Stimulated activated CD4-positive, alpha-beta T cell treated with anti-CD3 and anti-CD28 coated beads, Interleukin-1b, Interleukin-23, amount 100 ng/mL, for 48 hours (primary cell): Measurements from ENCODE around the gene EHBP1.

Experiments
- DNase-seq: peaks from one replicate; pipeline ENCODE4 v3.0.0-alpha.2; 2020

The EHBP1 gene

GRCh38 chr2:62826141-62826540 lies 120.6 kb downstream of the EHBP1 start:
- no peak for DNase-seq

DNA sequence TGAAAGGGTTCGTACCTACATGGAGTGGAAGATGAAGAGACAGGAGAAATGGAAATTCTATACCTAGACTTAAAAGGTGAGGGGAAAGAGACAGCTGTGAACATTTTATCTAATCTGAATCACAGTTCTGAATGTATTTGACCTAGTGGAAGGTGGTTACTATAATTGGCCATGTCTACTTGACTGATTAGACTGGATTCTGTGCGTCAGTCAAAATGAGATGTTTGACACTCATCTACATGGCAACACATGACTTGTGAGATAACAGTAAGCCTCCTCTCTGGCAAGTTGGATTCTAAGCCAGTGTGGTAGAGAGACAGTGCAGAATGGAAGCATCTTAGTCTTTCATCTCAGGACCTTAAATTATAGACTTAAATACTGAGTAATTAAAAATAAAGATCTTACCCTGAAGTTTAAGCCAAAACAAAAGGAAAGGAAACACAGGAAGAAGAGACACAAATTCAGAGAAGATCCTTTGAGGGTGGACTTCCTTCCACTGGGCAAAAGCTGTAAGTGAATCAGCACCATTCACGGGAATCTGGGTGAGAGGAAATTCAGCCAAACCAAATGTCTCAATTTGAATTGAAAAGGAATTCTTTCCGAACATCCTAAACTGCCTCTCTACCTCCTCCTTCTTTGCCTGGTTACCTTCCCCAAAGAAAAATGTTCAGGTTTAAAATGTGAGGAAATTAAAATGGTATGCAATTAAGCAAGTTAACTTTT lies 121.6 kb downstream of the EHBP1 start:
- DNase-seq, result no peak

DNA sequence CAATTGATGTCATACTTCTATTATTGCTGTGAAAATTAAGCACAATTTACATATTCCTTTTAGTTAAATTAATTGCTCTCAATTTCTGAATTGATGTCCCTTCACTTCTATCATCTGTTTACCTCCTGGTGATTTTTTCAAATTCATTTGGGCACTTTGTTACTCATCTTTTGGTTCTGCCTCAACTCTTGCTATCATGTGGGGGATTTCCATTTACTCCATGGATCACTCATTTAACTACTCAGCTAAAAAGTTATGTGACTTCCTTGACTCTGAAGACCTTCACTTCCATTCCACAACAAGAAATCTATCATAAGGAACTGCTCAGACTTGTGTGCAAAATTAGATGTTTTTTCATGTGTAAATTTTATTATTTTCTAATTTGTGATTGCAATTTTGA lies 126.2 kb downstream of the EHBP1 start:
- DNase-seq, result no peak

DNA sequence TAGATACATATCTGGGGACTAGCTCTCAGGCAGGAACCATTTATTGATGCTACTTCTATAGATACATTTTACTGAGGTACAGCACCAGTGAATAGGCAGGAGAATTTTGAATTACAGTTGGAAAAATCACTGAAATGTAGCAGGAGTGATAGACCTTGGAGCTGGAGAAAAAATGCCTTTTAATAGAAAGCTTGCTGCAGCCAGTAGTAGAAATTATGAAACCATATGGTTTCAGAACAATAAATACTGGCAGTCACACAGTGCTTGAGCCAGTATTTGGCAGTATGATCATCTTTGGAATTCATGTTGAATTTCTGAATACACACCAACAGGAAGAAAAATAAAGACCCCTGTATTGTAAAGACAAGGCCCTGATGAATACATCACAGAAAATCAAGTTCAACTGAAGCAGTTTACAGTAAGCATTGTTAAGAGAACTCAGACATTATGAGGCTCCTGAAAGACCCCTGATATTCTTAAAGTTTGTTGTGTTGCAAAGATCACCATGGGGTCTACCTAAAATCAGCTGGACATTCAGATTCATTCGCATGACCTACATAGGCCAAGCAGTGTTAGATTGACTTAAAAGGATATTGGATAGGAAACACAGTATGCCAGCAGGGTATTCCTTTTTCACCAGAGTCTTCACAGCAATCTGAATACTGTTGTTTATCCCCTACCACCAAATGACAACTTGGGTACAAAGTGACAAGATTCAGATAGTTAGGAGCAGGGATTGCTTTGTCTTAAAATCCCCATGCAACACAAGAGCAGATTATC lies 139.0 kb downstream of the EHBP1 start:
- DNase-seq, result no peak

DNA sequence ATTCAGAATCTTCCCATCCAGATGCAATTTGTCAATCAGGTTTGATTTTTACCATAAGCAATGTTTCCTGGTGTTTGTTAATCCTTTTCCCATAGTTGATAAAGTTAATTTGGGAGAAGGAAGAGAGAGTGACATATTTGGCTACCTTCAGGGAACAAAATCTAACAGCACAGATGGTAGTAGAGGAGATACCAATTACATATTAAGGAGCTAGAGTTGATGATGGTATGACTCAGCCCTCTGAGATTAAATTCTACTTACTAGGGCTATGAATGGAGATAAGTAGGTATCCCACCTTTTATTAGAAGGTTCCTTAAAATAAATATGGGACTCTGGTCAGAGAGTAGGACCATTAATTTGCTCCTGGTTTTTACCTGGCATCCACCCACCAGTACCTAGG lies 139.7 kb downstream of the EHBP1 start:
- DNase-seq, result no peak

GRCh38 chr2:62852254-62852653 lies 146.7 kb downstream of the EHBP1 start:
- DNase-seq, result no peak

GRCh38 chr2:62854600-62855514 lies 149.3 kb downstream of the EHBP1 start:
- no peak for DNase-seq

GRCh38 chr2:62856228-62857040 lies 150.9 kb downstream of the EHBP1 start:
- no peak for DNase-seq

DNA sequence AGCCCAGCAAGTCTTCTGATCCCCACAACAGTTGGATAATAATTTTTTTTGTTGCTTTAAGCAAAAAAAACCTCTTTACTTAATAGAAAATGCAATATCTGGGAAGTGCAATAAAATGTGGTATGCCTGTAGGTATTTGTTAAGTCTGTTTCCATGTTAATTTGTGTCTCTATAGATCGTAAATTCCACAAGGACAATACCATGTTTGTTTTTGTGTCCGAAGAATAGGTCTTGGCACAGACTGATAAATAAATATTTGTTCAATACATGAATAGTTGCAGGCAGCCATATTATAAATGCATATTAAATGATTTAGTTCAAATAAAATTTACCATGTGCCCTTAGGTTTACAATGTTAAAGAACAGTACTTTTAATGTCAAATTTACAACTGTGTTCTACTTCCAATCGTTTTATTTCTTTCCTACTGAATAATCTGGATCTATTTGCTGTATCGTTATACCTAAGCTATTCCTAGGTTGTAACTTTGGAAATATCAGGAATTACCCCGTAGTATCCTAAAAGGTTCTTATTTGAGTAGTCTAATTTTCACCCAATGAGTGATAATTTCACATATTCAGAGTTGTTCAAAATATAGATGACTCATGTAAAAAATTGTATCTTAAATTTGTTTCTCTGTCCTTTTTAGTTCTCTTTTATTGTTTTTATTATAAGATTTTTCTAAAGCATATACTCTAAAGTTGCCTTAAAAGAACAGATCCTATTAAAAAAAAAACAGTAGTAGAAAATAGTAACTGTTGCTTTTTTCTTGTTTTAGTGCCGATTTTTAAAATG lies 151.8 kb downstream of the EHBP1 start:
- DNase-seq, result no peak

DNA sequence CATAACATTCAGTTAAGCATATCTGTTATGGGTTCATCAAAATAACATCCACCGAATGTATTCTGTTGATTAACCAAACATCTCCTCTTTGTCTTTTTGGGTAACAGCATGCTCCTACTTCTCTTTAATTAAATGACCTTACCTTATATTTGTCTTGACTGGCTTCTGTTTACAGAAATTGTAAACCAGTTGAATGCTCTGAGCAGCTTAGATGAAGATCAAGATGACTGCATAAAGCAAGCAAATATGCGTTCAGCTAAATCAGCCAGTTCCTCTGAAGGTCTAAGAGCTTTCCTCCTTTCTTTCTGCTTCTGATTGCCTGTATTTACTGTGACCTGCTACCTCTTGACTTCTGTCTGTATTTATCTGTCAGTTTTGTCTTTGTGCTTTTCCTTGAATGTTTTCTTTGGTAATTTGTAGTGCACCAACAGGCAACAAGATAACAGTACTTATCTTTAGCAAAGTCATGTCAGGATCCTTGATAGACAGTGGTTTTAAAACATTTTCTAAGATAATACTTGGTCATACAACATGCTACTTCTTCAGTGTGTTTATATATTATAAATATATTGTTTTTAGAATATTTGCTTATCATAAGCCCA lies 152.8 kb downstream of the EHBP1 start:
- DNase-seq, result no peak

DNA sequence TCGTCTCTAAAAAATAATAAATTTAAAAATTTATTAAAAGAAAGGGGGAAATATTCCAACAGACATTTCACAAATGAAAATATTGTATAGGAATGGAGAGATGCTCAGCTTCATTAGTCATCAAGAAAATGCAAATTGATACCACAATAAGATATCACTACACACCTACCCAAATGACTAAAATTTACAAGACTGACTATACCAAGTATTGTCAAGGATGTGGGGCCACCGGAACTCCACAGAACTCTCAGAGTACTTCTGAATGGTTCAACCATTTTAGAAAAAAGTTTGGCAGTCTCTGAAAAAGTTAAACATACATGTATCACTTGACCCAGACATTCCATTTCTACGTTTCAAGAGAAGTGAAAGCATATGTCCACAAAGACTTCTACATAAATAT lies 163.4 kb downstream of the EHBP1 start:
- DNase-seq, result peak; percentile 6

- no peak for DNase-seq
Measured at GRCh38 chr2:62870966-62871365, 165.5 kb downstream of the EHBP1 start.

DNA sequence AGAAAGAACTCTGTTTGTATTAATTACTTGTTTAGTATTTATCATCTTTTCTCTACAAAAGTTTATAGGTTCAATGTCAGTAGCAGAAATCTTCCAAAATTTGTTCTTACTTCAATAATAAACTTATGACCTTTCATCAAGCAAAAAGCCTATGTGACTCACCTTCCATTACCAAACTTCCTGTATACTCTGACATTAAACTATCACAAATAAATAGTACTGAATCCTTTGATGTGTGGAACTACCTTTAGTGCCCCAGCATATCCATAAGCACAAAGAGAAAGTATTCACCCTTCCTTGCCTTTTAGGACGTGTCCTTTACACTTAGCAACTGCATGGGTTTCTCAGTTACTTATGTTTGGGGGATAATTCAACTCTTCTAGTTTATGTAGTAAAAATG lies 166.0 kb downstream of the EHBP1 start:
- no peak for DNase-seq

GRCh38 chr2:62873603-62874002 lies 168.1 kb downstream of the EHBP1 start:
- DNase-seq, result no peak

DNA sequence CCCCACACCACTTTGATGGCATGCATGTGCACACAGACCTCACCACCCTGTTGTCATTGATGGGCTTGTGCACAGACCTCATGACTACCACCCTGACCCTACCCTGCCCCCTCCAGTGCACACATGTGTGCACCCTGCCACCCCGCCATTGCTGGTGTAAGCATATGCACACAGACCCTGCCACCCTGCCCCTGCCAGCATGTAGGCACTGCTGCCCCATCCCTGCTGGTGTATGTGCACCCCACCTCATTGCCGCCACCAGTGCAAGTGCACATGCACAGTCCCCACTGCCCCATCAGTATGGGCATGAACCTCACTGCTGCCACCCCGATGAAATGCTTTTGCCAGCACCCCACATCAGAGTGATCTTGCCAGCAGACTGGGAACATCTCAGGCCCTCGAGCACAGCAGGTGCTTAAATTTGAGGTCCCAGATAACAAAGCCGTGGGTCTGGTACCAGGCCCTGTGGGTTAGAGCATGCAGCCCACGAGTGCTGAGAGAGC lies 169.4 kb downstream of the EHBP1 start:
- DNase-seq, result no peak

DNA sequence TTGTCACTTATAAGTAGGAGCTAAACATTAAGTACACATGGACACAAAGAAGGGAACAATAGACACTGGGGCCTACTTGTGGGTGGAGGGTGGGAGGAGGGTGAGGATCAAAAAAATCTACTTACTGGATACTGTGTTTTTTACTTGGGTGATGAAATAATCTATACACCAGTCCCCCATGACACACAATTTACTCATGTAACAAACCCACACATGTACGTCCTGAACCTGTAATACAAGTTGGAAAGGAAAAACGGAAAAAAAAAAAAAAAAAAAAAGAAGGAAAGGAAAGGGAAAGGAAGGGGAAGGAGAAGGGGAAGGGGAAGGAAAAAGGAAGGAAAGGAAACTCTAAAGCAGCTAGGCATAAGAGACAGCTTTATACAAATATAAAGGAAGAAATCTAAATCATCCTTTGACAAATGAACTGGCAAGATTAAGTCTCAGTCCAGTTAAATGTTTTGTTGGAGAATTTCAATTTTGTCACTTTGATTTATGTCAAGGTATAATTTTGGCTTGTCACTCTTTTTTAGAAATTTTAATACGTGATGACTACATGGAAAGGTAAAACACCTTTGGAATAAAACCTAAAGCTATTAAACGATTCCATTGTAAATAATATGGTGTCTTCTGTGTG lies 175.8 kb downstream of the EHBP1 start:
- no peak for DNase-seq

DNA sequence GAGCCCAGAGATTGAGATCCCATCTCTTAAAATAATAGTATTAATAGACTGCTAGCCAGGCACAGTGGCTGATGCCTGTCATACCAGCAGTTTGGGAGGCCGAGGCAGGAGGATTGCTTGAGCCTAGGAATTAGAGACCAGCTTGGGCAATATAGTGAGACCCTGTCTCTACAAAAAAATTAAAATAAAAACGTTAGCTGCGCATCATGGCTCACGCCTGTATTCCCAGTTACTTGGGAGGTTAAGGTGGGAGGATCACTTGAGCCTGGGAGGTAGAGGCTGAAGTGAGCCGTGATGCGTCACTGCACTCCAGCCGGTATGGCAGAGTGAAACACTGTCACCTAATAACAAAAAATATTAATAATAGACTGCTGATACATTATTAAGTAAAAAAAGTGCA lies 178.1 kb downstream of the EHBP1 start:
- DNase-seq, result no peak

- DNase-seq, result no peak
Measured at GRCh38 chr2:62884086-62884485, 178.6 kb downstream of the EHBP1 start.

DNA sequence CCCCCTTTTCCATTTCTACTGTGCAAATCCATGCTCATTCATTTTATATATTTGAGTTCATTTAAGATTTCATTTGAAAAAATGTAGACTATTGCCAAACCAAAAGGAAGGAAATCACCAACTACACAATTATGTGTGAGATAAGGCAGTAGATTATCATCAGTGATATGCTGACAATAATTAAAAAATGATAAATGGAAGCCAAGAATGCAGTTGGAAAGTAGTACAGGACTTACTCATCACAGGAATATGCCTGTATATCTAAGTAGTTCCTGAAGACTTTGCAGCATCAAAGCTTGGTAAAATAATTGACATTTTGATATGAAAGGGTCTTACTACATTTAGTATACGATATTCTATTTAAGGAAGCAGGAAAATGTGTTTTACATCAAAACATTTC lies 179.0 kb downstream of the EHBP1 start:
- no peak for DNase-seq

DNA sequence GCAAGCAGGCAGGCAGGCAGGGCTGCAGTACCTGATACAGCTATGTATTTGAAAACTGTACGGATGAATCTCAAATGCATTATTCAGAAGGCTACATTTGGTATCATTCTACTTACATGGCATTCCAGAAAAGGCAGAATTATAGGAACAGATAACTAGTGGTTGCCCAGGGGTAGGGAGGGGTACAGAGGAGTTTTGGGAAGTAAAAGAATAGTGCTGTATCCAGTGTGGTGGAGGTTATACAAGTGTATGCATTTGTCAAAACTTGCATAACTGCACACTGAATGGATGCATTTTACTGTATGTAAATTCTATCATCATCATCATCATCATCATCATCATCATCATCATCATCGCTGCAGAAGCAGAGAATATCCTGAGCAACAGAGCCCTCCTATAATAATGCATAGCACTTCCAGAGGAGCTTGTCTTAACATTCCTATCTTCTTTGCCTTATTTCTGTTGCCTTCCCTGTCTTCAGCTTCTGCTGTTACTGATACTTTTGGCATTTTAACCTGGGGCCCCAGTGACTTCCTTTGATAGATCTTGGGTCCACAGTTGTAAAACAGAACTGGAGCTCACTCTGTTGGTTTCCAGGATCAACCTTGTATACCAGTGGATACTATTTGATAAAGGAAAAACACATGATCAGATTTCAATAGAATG lies 189.6 kb downstream of the EHBP1 start:
- DNase-seq, result no peak
